ENCODE data around the gene LAMA3.

The LAMA3 gene

DNA sequence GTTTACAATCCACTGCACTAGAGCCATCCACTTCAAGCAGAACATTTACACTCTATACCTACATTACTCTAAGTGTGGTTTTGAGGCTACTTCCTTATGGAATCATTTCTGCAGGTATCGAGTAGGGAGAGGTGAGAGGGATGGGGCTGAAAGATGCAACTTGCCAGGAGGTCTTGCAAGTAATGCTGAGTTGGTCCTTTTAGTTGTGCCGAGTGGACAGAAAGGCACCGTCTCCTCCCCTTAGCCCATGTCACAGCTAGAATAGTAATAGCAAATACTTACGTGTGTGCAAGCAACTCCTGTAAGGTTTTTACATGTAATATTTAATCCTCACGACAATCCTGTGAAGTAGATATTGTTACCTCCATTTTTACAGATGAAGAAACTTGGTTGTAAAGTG, 166.5 kb downstream of the LAMA3 start:
- H3K27me3 ChIP-seq (ENCODE audit: control insufficient read depth in 1 of 2, insufficient read depth in 2 of 2, low read length in 2 of 2), result no peaks in the 10 kb centered on the region
- no peak overlapping the region for H3K4me3 ChIP-seq (ENCODE audit: low read depth in 1 of 2, low read length in 2 of 2)
- H3K36me3 ChIP-seq (ENCODE audit: control insufficient read depth in 1 of 2, insufficient read depth in 2 of 2, low read length in 2 of 2), result no peaks in the 10 kb centered on the region
- H3K9me3 ChIP-seq (ENCODE audit: control insufficient read depth in 1 of 2, low read length in 2 of 2), result no peaks in the 10 kb centered on the region
- H3K9ac ChIP-seq (ENCODE audit: low read depth in 1 of 2, low read length in 2 of 2), result no peak overlapping the region
- H3K27ac ChIP-seq (ENCODE audit: low read depth, low read length), result no peak overlapping the region
- peaks cover 8 to 10% of the 10 kb centered on the region in 2 donors for H3K4me1 ChIP-seq (ENCODE audit: control insufficient read depth in 1 of 2, insufficient read depth in 2 of 2, low read length in 2 of 2)

GRCh38 chr18:23856466-23857163, 167.4 kb downstream of the LAMA3 start:
- Histone ChIP-seq H3K9ac (ENCODE audit: low read depth in 1 of 2, low read length in 2 of 2) (no peak overlapping the region), H3K4me3 (ENCODE audit: low read depth in 1 of 2, low read length in 2 of 2) (no peak overlapping the region), H3K9me3 (ENCODE audit: control insufficient read depth in 1 of 2, low read length in 2 of 2) (no peaks in the 10 kb centered on the region), H3K36me3 (ENCODE audit: control insufficient read depth in 1 of 2, insufficient read depth in 2 of 2, low read length in 2 of 2) (no peaks in the 10 kb centered on the region), H3K27me3 (ENCODE audit: control insufficient read depth in 1 of 2, insufficient read depth in 2 of 2, low read length in 2 of 2) (no peaks in the 10 kb centered on the region), H3K4me1 (ENCODE audit: control insufficient read depth in 1 of 2, insufficient read depth in 2 of 2, low read length in 2 of 2) (peaks cover 9 to 10% of the 10 kb centered on the region in 2 donors), H3K27ac (ENCODE audit: low read depth, low read length) (no peak overlapping the region)

DNA sequence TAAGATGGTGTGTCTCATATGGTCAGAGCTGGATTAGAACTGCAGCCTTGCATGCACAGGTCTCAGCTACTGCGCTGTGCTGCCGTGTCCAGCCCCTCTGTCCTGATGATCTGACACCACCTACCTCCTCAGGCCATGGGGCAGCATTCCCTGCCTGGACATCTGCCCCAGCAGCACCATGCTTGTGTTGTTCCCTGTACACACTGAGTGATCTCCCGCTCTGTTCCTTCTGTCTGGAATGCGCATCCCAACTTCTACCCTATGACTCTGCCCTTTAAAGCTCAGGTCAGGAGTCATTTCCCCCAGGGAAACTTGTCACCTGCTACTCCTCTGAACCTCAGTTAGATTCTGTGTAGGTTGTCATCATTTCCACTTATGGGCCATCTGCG, 167.9 kb downstream of the LAMA3 start:
- Histone ChIP-seq H3K27ac (ENCODE audit: low read depth, low read length) (no peak overlapping the region), H3K9ac (ENCODE audit: low read depth in 1 of 2, low read length in 2 of 2) (no peak overlapping the region), H3K4me1 (ENCODE audit: control insufficient read depth in 1 of 2, insufficient read depth in 2 of 2, low read length in 2 of 2) (peaks cover 10 to 15% of the 10 kb centered on the region in 2 donors), H3K27me3 (ENCODE audit: control insufficient read depth in 1 of 2, insufficient read depth in 2 of 2, low read length in 2 of 2) (no peaks in the 10 kb centered on the region), H3K4me3 (ENCODE audit: low read depth in 1 of 2, low read length in 2 of 2) (no peak overlapping the region), H3K9me3 (ENCODE audit: control insufficient read depth in 1 of 2, low read length in 2 of 2) (no peaks in the 10 kb centered on the region), H3K36me3 (ENCODE audit: control insufficient read depth in 1 of 2, insufficient read depth in 2 of 2, low read length in 2 of 2) (no peaks in the 10 kb centered on the region)

GRCh38 chr18:23857756-23858155, 168.5 kb downstream of the LAMA3 start:
- Histone ChIP-seq H3K4me1 (ENCODE audit: control insufficient read depth in 1 of 2, insufficient read depth in 2 of 2, low read length in 2 of 2) (peaks cover 10 to 19% of the 10 kb centered on the region in 2 donors), H3K27ac (ENCODE audit: low read depth, low read length) (no peak overlapping the region), H3K9me3 (ENCODE audit: control insufficient read depth in 1 of 2, low read length in 2 of 2) (no peaks in the 10 kb centered on the region), H3K27me3 (ENCODE audit: control insufficient read depth in 1 of 2, insufficient read depth in 2 of 2, low read length in 2 of 2) (no peaks in the 10 kb centered on the region), H3K4me3 (ENCODE audit: low read depth in 1 of 2, low read length in 2 of 2) (no peak overlapping the region), H3K9ac (ENCODE audit: low read depth in 1 of 2, low read length in 2 of 2) (no peak overlapping the region), H3K36me3 (ENCODE audit: control insufficient read depth in 1 of 2, insufficient read depth in 2 of 2, low read length in 2 of 2) (no peaks in the 10 kb centered on the region)

GRCh38 chr18:23859466-23860336, 170.4 kb downstream of the LAMA3 start:
- Histone ChIP-seq H3K9ac (ENCODE audit: low read depth in 1 of 2, low read length in 2 of 2) (no peak overlapping the region), H3K27me3 (ENCODE audit: control insufficient read depth in 1 of 2, insufficient read depth in 2 of 2, low read length in 2 of 2) (no peaks in the 10 kb centered on the region), H3K4me3 (ENCODE audit: low read depth in 1 of 2, low read length in 2 of 2) (no peak overlapping the region), H3K9me3 (ENCODE audit: control insufficient read depth in 1 of 2, low read length in 2 of 2) (no peaks in the 10 kb centered on the region), H3K27ac (ENCODE audit: low read depth, low read length) (no peak overlapping the region), H3K4me1 (ENCODE audit: control insufficient read depth in 1 of 2, insufficient read depth in 2 of 2, low read length in 2 of 2) (peaks cover 10 to 19% of the 10 kb centered on the region in 2 donors), H3K36me3 (ENCODE audit: control insufficient read depth in 1 of 2, insufficient read depth in 2 of 2, low read length in 2 of 2) (no peaks in the 10 kb centered on the region)

DNA sequence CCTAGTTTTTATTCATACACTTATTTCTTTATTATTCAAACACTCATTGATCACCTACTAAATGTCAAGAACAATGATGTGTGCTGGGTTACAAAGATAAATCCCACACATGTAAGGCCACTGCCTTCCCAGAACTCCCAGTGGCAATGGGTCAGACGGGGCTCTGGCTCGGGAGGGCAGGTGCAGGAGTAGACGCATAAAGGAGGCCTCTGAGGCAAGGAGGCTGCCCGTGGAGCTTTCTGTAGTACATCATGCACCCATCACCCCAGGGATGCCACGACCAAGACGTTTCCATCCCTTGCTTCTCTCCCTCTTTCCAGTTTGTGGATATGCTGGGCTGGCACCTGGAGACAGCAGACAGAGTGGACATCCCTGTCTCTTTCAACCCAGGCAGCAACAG, 172.1 kb downstream of the LAMA3 start:
- Histone ChIP-seq H3K4me1 (ENCODE audit: control insufficient read depth in 1 of 2, insufficient read depth in 2 of 2, low read length in 2 of 2) (peaks cover 10 to 19% of the 10 kb centered on the region in 2 donors), H3K36me3 (ENCODE audit: control insufficient read depth in 1 of 2, insufficient read depth in 2 of 2, low read length in 2 of 2) (no peaks in the 10 kb centered on the region), H3K27ac (ENCODE audit: low read depth, low read length) (no peak overlapping the region)

DNA sequence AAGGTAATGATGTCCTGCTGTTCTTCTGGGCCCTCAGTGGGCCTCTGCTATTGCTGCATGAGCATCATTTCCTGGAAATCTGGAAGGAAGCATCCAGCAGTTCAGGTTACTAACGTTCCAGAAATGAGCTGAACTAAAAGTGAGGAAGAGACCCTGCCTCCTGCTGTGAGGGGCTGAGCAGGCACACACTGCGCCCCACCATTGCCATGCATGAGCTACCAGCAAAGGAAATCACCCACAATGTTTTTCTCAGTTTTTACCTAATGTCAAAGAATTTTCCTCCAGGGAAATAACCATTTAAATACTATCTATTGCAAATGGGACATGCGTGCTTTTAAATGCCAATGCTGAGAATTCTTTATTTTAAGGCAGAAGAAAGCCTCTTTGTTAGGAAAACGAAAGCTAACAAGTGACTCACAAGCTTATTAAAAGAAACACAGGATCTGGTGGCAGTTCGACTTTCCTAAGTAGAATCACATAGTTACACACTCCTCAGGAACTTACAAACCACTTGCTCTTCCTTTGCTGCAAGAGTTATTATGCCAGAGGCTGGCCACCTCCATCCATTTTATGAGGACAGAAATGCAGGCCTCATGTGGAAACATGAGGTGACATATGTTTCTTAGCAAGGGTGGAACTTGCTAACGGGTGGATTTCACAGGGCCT, 172.7 kb downstream of the LAMA3 start:
- H3K4me3 ChIP-seq (ENCODE audit: low read depth in 1 of 2, low read length in 2 of 2), result no peak overlapping the region
- no peak overlapping the region for H3K9ac ChIP-seq (ENCODE audit: low read depth in 1 of 2, low read length in 2 of 2)
- no peaks in the 10 kb centered on the region for H3K36me3 ChIP-seq (ENCODE audit: control insufficient read depth in 1 of 2, insufficient read depth in 2 of 2, low read length in 2 of 2)
- H3K27me3 ChIP-seq (ENCODE audit: control insufficient read depth in 1 of 2, insufficient read depth in 2 of 2, low read length in 2 of 2), result no peaks in the 10 kb centered on the region
- peaks cover 10 to 19% of the 10 kb centered on the region in 2 donors for H3K4me1 ChIP-seq (ENCODE audit: control insufficient read depth in 1 of 2, insufficient read depth in 2 of 2, low read length in 2 of 2)
- no peaks in the 10 kb centered on the region for H3K9me3 ChIP-seq (ENCODE audit: control insufficient read depth in 1 of 2, low read length in 2 of 2)
- H3K27ac ChIP-seq (ENCODE audit: low read depth, low read length), result no peak overlapping the region

More for the DNA sequence above, 172.1 kb downstream of the LAMA3 start:
- no peak overlapping the region for H3K9ac ChIP-seq (ENCODE audit: low read depth in 1 of 2, low read length in 2 of 2)
- no peak overlapping the region for H3K4me3 ChIP-seq (ENCODE audit: low read depth in 1 of 2, low read length in 2 of 2)
- no peaks in the 10 kb centered on the region for H3K27me3 ChIP-seq (ENCODE audit: control insufficient read depth in 1 of 2, insufficient read depth in 2 of 2, low read length in 2 of 2)
- H3K9me3 ChIP-seq (ENCODE audit: control insufficient read depth in 1 of 2, low read length in 2 of 2), result no peaks in the 10 kb centered on the region

DNA sequence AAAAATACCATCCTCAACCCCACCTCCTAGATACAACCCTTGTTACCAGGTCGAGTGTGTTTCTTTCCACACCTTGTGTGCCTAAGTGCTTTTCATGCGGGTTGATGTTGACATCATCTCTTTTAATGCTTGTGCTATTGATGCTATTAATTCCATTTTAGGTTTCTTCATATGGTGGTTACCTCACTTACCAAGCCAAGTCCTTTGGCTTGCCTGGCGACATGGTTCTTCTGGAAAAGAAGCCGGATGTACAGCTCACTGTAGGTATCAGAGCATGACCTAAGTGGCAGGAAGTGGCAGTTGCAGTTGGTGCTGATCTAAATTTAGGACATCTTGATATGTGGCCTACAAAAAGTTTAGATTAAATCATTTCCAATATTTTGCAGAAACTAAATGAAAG, 175.4 kb downstream of the LAMA3 start:
- Histone ChIP-seq H3K27ac (ENCODE audit: low read depth, low read length) (no peak overlapping the region), H3K36me3 (ENCODE audit: control insufficient read depth in 1 of 2, insufficient read depth in 2 of 2, low read length in 2 of 2) (no peaks in the 10 kb centered on the region), H3K9ac (ENCODE audit: low read depth in 1 of 2, low read length in 2 of 2) (no peak overlapping the region), H3K9me3 (ENCODE audit: control insufficient read depth in 1 of 2, low read length in 2 of 2) (no peaks in the 10 kb centered on the region), H3K4me3 (ENCODE audit: low read depth in 1 of 2, low read length in 2 of 2) (no peak overlapping the region), H3K27me3 (ENCODE audit: control insufficient read depth in 1 of 2, insufficient read depth in 2 of 2, low read length in 2 of 2) (no peaks in the 10 kb centered on the region), H3K4me1 (ENCODE audit: control insufficient read depth in 1 of 2, insufficient read depth in 2 of 2, low read length in 2 of 2) (peaks cover 4 to 15% of the 10 kb centered on the region in 2 donors)

- peaks cover 10 to 21% of the 10 kb centered on the region in 2 donors for H3K4me1 ChIP-seq (ENCODE audit: control insufficient read depth in 1 of 2, insufficient read depth in 2 of 2, low read length in 2 of 2)
- H3K36me3 ChIP-seq (ENCODE audit: control insufficient read depth in 1 of 2, insufficient read depth in 2 of 2, low read length in 2 of 2), result no peaks in the 10 kb centered on the region
- no peak overlapping the region for H3K9ac ChIP-seq (ENCODE audit: low read depth in 1 of 2, low read length in 2 of 2)
- H3K4me3 ChIP-seq (ENCODE audit: low read depth in 1 of 2, low read length in 2 of 2), result no peak overlapping the region
- no peaks in the 10 kb centered on the region for H3K9me3 ChIP-seq (ENCODE audit: control insufficient read depth in 1 of 2, low read length in 2 of 2)
- H3K27ac ChIP-seq (ENCODE audit: low read depth, low read length), result no peak overlapping the region
- no peaks in the 10 kb centered on the region for H3K27me3 ChIP-seq (ENCODE audit: control insufficient read depth in 1 of 2, insufficient read depth in 2 of 2, low read length in 2 of 2)
Measured at GRCh38 chr18:23867006-23867405, 177.8 kb downstream of the LAMA3 start.

All from duodenal mucosa (tissue), 2 donors.